PC-9 (cell line): Measurements from ENCODE around the gene RALGAPA2. TPM values are rescaled to one million over a fixed set of nuclear protein-coding genes. Genes with fewer than 3 reads are reported as not detected.

ENCODE experiments used
- BruUV-seq: library from RNA; stranded (reverse); fragments of 400-500 nt; replicated peaks from 2 replicates; lab custom pipeline; 2021; lab: Mats Ljungman, UMichigan
- CTCF ChIA-PET: fragments of 300-600 bp; sonication (Branson Sonifier 250); formaldehyde crosslinking; loops from one replicate; lab custom pipeline; 2022; ENCODE audit warnings: antibody characterized with exemption; lab: Charles Lee
- POLR2A ChIA-PET: fragments of 300-600 bp; sonication (Branson Sonifier 250); formaldehyde crosslinking; loops from one replicate; lab custom pipeline; 2022; ENCODE audit warnings: antibody characterized with exemption; ENCODE audit not compliant: unreplicated experiment; lab: Charles Lee
- DNase-seq, 2 experiments: peaks; one replicate each; pipeline versions ENCODE4 v3.0.0 to v3.0.0-alpha.2; 2015 to 2022; ENCODE audit warnings: mixed read lengths in 1 of 2
- H2AFZ ChIP-seq: fragments of 200-600 bp; sonication (generic); 2 replicates; pipeline ENCODE4 v1.8.1; 2017; ENCODE audit warnings: antibody characterized with exemption
- H3F3A ChIP-seq: fragments of 200-600 bp; sonication (generic); 2 replicates; pipeline ENCODE4 v1.8.1; 2017; ENCODE audit warnings: antibody characterized with exemption, mild to moderate bottlenecking, low read depth; ENCODE audit not compliant: insufficient read depth
- H3K27ac ChIP-seq: fragments of 200-600 bp; sonication (generic); 2 replicates; pipeline ENCODE4 v1.6.1; 2016; ENCODE audit warnings: mixed run types
- H3K27me3 ChIP-seq: fragments of 200-600 bp; sonication (generic); 2 replicates; pipeline ENCODE4 v1.6.1; 2016; ENCODE audit warnings: low read depth, mixed run types; ENCODE audit not compliant: insufficient read depth
- H3K36me3 ChIP-seq: fragments of 200-600 bp; sonication (generic); 2 replicates; pipeline ENCODE4 v1.6.1; 2016; ENCODE audit warnings: low read depth, mixed run types
- H3K4me1 ChIP-seq: fragments of 200-600 bp; sonication (generic); replicated peaks from 2 replicates; pipeline ENCODE4 v1.6.1; 2016; ENCODE audit warnings: mixed run types; ENCODE audit not compliant: insufficient read depth
- H3K4me2 ChIP-seq: fragments of 200-600 bp; sonication (generic); 2 replicates; pipeline ENCODE4 v1.6.1; 2017; ENCODE audit warnings: mixed run types
- H3K4me3 ChIP-seq: fragments of 200-600 bp; sonication (generic); 2 replicates; pipeline ENCODE4 v1.6.1; 2016; ENCODE audit warnings: mixed run types
- H3K79me2 ChIP-seq: fragments of 200-600 bp; sonication (generic); 2 replicates; pipeline ENCODE4 v1.6.1; 2017; ENCODE audit warnings: low read depth, mixed run types
- H3K9me2 ChIP-seq: fragments of 200-600 bp; sonication (generic); 2 replicates; pipeline ENCODE4 v1.8.1; 2017; ENCODE audit warnings: mild to moderate bottlenecking; ENCODE audit not compliant: insufficient read depth
- H3K9me3 ChIP-seq: fragments of 200-600 bp; sonication (generic); 2 replicates; pipeline ENCODE4 v1.8.1; 2016; ENCODE audit warnings: low read depth; ENCODE audit not compliant: insufficient read depth
- H4K20me1 ChIP-seq: fragments of 200-600 bp; sonication (generic); 2 replicates; pipeline ENCODE4 v1.8.1; 2017; ENCODE audit not compliant: insufficient read depth
- CTCF ChIP-seq: fragments of 200-600 bp; sonication (generic); conservative IDR thresholded peaks from 2 replicates; pipeline ENCODE4 v1.6.1; 2017; ENCODE audit warnings: mixed run types, antibody characterized with exemption, mild to moderate bottlenecking, moderate library complexity
- EZH2 ChIP-seq: fragments of 200-600 bp; sonication (generic); IDR thresholded peaks from 2 replicates; pipeline ENCODE4 v1.8.0; 2017; ENCODE audit warnings: antibody characterized with exemption, low read depth
- intact Hi-C: fragments of 100-400 bp; cut with micrococcal nuclease; formaldehyde crosslinking; loops from one replicate; pipeline ENCODE4 v1.10.0; 2022; ENCODE audit not compliant: unreplicated experiment
- total RNA-seq: library from RNA; stranded (reverse); gene quantifications from 2 replicates; pipeline ENCODE4 v1.2.3, GENCODE V29; 2021

Gene RALGAPA2
- total RNA-seq, 1 experiment from 2014 or later, result 28.7 TPM

- Histone ChIP-seq H3K4me1 (no peaks in the 10 kb centered on the region), H3F3A (no peaks in the 10 kb centered on the region), H3K4me2 (no peak overlapping the region), H2AFZ (no peak overlapping the region), H3K9me3 (no peaks in the 10 kb centered on the region), H3K4me3 (no peak overlapping the region), H3K36me3 (no peaks in the 10 kb centered on the region), H3K27ac (no peak overlapping the region), H4K20me1 (no peaks in the 10 kb centered on the region), H3K27me3 (no peaks in the 10 kb centered on the region), H3K9me2 (no peaks in the 10 kb centered on the region), H3K79me2 (no peaks in the 10 kb centered on the region)
- no TSS peak for BruUV-seq
- intact Hi-C loops, result no loop called here
- ChIA-PET POLR2A (interaction anchor here (0.7 kb wide), 1 partner anchor 520 kb away, joined by 7 read pairs; no protein-coding TSS in a partner anchor), CTCF (no interaction called here)
- TF ChIP-seq CTCF, result no peak
- no peak for TF ChIP-seq EZH2
- DNase-seq, result no peak
Observed at GRCh38 chr20:20497242-20497978, 215.0 kb downstream of the RALGAPA2 start.

- no peak overlapping the region for H2AFZ ChIP-seq
- intact Hi-C loops, result no loop called here
- H3K27ac ChIP-seq, result no peak overlapping the region
- POLR2A ChIA-PET, result no interaction called here
- BruUV-seq, result no TSS peak
- H3K27me3 ChIP-seq, result no peaks in the 10 kb centered on the region
- no peaks in the 10 kb centered on the region for H3K79me2 ChIP-seq
- no peak overlapping the region for H3K4me2 ChIP-seq
- H3K9me2 ChIP-seq, result no peaks in the 10 kb centered on the region
- no peak for TF ChIP-seq EZH2
- no peak for TF ChIP-seq CTCF
- CTCF ChIA-PET, result no interaction called here
- no peaks in the 10 kb centered on the region for H4K20me1 ChIP-seq
- no peaks in the 10 kb centered on the region for H3K9me3 ChIP-seq
- H3K4me3 ChIP-seq, result no peak overlapping the region
- H3K36me3 ChIP-seq, result no peaks in the 10 kb centered on the region; the same call in 1 of the 2 replicates
- no peak for DNase-seq
- H3F3A ChIP-seq, result no peaks in the 10 kb centered on the region
- H3K4me1 ChIP-seq, result no peaks in the 10 kb centered on the region
Observed at GRCh38 chr20:20495729-20496503, 216.5 kb downstream of the RALGAPA2 start.

- Histone ChIP-seq H2AFZ (no peak overlapping the region), H3K27me3 (no peaks in the 10 kb centered on the region), H3K9me3 (no peaks in the 10 kb centered on the region), H4K20me1 (no peaks in the 10 kb centered on the region), H3K4me3 (no peak overlapping the region), H3K79me2 (no peaks in the 10 kb centered on the region), H3K36me3 (no peaks in the 10 kb centered on the region; the same call in 1 of the 2 replicates), H3K27ac (no peak overlapping the region), H3K9me2 (no peaks in the 10 kb centered on the region), H3F3A (no peaks in the 10 kb centered on the region), H3K4me1 (no peaks in the 10 kb centered on the region), H3K4me2 (no peak overlapping the region)
- ChIA-PET POLR2A (no interaction called here), CTCF (no interaction called here)
- intact Hi-C loops, result no loop called here
- TF ChIP-seq EZH2 (no peak), CTCF (no peak)
- no peak for DNase-seq
- BruUV-seq, result no TSS peak
Observed at GRCh38 chr20:20493701-20494100, 218.7 kb downstream of the RALGAPA2 start.
